Lower lobe of right lung (tissue), 2 donors: ENCODE results near the gene DHX57. TPM values are rescaled to one million over a fixed set of nuclear protein-coding genes. Genes with fewer than 3 reads are reported as not detected.
A peak's percentile ranks its signal among the peaks of the same experiment; 100 is the strongest.

Experiments used
- ATAC-seq, 2 donors: fragments of 200-7000 bp; cut with Tn5 transposase; one replicate each; pipeline ENCODE4 v1.9.1; 2020 to 2022; ENCODE audit warnings: mild to moderate bottlenecking in 2 of 2, moderate library complexity in 2 of 2
- DNase-seq: peaks from one replicate; pipeline ENCODE4 v3.0.0-alpha.2; 2020
- H3K27ac ChIP-seq: fragments of 200-600 bp; one replicate; pipeline ENCODE4 v1.8.0; 2022
- H3K27me3 ChIP-seq: fragments of 200-600 bp; one replicate; pipeline ENCODE4 v1.8.0; 2022; ENCODE audit warnings: low read depth
- H3K36me3 ChIP-seq: fragments of 200-600 bp; one replicate; pipeline ENCODE4 v1.8.0; 2022; ENCODE audit warnings: mild to moderate bottlenecking
- H3K4me1 ChIP-seq: fragments of 200-600 bp; one replicate; pipeline ENCODE4 v1.8.0; 2022
- H3K4me3 ChIP-seq: fragments of 200-600 bp; one replicate; pipeline ENCODE4 v1.8.0; 2022; ENCODE audit warnings: mild to moderate bottlenecking
- H3K9me3 ChIP-seq: fragments of 200-600 bp; one replicate; pipeline ENCODE4 v1.8.0; 2022
- CTCF ChIP-seq: fragments of 200-600 bp; IDR thresholded peaks from one replicate; pipeline ENCODE4 v1.8.0; 2022; ENCODE audit warnings: antibody characterized with exemption, mild to moderate bottlenecking
- intact Hi-C: fragments of 100-400 bp; cut with DNase I; formaldehyde crosslinking; loops from one replicate; pipeline ENCODE4 v1.11.0; 2022
- total RNA-seq: library from RNA; stranded (reverse); fragmentation: NEBNext Ultra II Directional; extraction: Animal tissue kit (Norgen Biotek cat#: 25700); gene quantifications from one replicate; pipeline ENCODE4 v1.2.1, GENCODE V29; 2021
- donor health status: DM: no; HTN: yes; CAD: no; lungs with severe emphysema.

DHX57 gene
- total RNA-seq, 1 donor from 2014 or later: 15.5 TPM

- no peak overlapping the region for H3K27ac ChIP-seq
- no peak for ATAC-seq
- H3K36me3 ChIP-seq: peaks cover 19% of the 10 kb centered on the region
- TF ChIP-seq CTCF: no peak
- no peak for DNase-seq
- intact Hi-C loops: no loop called here
- H3K4me1 ChIP-seq: peaks cover 13% of the 10 kb centered on the region
- H3K4me3 ChIP-seq: no peak overlapping the region
- no peaks in the 10 kb centered on the region for H3K27me3 ChIP-seq
- H3K9me3 ChIP-seq: no peaks in the 10 kb centered on the region
Measured at GRCh38 chr2:38783586-38783985, 92.1 kb downstream of the DHX57 start.

GRCh38 chr2:38778687-38779082 lies 97.0 kb downstream of the DHX57 start:
- peak overlapping the region; percentile 73 for H3K27ac ChIP-seq
- no peaks in the 10 kb centered on the region for H3K27me3 ChIP-seq
- H3K4me1 ChIP-seq: peaks cover 8% of the 10 kb centered on the region
- ATAC-seq: no peak
- peak overlapping the region; percentile 61 for H3K4me3 ChIP-seq
- intact Hi-C loops: no loop called here
- H3K36me3 ChIP-seq: peaks cover 19% of the 10 kb centered on the region
- TF ChIP-seq CTCF: no peak
- no peaks in the 10 kb centered on the region for H3K9me3 ChIP-seq
- no peak for DNase-seq

- ATAC-seq (no peak), DNase-seq (no peak)
- H3K36me3 ChIP-seq: peaks cover 10% of the 10 kb centered on the region
- no peaks in the 10 kb centered on the region for H3K9me3 ChIP-seq
- no peak overlapping the region for H3K27ac ChIP-seq
- intact Hi-C loops: no loop called here
- no peak overlapping the region for H3K4me3 ChIP-seq
- peaks cover 8% of the 10 kb centered on the region for H3K4me1 ChIP-seq
- H3K27me3 ChIP-seq: no peaks in the 10 kb centered on the region
- no peak for TF ChIP-seq CTCF
Measured at GRCh38 chr2:38776531-38776930, 99.2 kb downstream of the DHX57 start.

- Histone ChIP-seq H3K36me3 (peaks cover 3% of the 10 kb centered on the region), H3K27ac (no peak overlapping the region), H3K4me3 (no peak overlapping the region), H3K4me1 (peaks cover 8% of the 10 kb centered on the region), H3K27me3 (no peaks in the 10 kb centered on the region), H3K9me3 (no peaks in the 10 kb centered on the region)
- DNase-seq (no peak), ATAC-seq (no peak)
- intact Hi-C loops: no loop called here
- no peak for TF ChIP-seq CTCF
Measured at GRCh38 chr2:38775921-38776225, 99.9 kb downstream of the DHX57 start.

GRCh38 chr2:38775097-38775920 lies 100.4 kb downstream of the DHX57 start:
- DNase-seq (no peak), ATAC-seq (no peak)
- H3K27ac ChIP-seq: no peak overlapping the region
- H3K4me1 ChIP-seq: peaks cover 8% of the 10 kb centered on the region
- no peaks in the 10 kb centered on the region for H3K27me3 ChIP-seq
- TF ChIP-seq CTCF: no peak
- intact Hi-C loops: no loop called here
- no peaks in the 10 kb centered on the region for H3K36me3 ChIP-seq
- H3K9me3 ChIP-seq: no peaks in the 10 kb centered on the region
- H3K4me3 ChIP-seq: no peak overlapping the region
